ENCODE measurements around the gene ZNF592.
"Not testable (repeated sequence)": the region's sequence is repeated elsewhere in the genome, so short reads cannot be mapped to it uniquely, and the experiment has no call there.

The ZNF592 gene

DNA sequence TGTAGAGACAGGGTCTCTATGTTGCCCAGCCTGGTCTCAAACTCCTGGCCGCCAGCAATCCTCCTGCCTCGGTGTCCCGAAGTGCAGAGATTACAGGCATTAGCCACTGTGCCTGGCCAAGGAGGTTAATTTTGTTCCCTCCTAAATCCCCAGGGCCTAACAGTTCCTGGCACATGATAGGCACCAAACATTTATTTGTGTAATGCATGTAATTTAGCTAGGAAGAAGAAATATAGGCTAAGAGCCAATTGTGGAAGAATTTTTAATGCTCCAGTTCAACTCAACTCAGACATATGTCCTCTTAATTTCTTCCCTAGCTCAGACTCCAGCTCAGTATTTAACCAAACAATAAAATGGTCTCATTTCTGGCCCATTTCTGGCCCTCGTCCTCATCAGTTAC, 7.7 kb upstream of the ZNF592 start:
- in situ Hi-C loops (cut with HindIII; ENCODE audit: low sequenced_read_pairs): no loop called here

DNA sequence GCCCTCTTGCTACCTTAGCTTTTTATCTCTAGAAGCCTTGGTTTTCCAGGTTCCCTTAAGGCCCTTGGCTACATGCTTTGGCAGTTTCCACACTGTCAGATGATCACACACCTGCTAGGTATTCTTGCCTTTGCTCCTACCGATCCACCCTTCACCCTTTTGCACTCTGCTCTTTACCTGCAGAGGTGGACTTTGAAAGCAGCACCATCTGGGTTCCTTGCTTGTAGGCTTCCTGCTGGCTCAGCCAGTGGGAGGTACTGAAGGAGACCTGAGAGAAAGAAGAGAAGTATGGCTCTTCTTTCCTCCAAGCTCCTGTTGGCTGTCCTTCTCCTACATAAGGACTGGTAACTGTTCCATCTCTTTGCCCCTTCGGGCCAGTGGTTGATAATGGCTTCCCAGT, 7.3 kb upstream of the ZNF592 start:
- in situ Hi-C loops (cut with HindIII; ENCODE audit: low sequenced_read_pairs): no loop called here

DNA sequence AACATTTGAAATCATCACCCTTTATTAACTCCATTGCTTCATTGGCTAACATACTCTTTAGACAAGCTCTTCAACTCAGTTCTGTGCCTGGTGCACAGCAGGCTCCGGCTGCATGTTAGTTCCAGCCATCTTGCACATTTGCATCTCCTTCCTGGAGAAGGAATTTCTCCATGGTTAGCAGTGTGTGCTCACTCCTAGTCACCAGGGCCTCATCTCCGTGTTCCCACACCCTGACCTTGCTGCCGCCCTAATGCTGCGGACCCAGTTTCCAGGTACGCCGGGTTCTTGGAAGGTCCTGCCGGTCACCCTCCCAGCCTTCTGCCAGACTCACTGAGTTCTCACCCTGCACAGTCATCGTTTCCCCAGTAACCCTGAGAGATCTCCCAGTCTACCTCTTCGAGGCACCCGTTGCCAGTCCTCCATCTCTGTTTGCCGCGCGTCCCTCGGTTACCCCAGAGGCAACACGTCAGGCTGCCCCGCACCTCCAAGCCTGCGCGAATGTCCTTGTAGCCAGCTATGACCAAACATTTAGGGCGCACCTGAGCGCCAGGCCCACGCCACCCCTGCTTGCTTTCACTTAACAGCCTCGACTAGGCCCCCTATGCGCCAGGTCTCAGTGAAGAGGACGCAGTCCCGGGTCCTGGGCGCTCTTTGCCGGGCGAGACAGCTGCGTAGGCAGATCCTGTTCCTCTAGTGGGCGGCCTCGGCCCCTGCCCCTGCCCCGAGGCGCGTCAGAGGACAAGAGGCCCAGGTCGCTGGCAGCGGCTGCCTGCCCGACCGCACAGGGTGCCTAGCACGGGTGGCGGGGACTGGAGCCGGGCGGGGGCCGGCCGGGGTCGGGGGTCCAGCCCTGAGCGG, 747 bp upstream of the ZNF592 start:
- in situ Hi-C loops (cut with HindIII; ENCODE audit: low sequenced_read_pairs): no loop called here

DNA sequence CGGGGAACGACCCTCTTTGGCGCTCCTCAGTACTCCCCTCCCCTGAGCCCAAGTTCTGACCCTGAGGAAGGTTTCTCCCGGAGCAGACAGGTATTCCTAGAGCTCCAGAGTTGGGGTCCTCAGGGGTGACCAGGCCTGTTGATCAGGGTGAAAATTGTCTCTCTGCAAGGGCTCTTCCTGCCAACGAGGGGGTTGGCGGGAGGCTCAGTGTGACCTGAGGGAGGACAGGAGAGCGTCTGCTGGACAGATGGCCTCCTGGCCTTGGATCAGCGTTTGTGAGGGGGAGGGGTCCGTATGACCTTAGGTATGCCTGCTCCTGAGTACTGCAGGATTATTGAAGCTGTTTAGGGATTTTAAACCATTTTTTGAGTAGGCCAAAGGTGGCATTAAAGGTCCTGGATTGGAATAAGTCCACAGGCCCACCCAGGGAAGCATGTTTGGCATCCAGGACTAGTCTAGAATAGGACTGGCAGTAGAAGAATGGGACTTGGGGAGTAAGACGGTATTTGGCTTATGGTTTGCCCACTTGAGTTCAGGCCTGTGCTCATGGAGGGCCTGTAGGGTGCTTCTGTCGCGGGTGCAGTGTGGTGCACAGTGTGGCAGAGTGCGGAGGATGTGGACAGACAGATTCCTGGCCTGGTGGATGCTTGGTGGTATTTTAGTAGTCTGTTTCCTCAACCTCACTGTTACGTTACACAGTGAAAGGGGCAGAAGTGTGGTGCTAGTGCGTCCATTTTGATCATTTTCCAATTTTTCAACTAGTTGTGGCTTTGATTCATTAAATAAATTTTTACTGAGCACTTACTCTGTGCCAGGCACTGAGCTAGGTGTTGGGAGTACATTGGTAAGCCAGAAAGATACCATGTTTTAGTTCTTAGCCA, 959 bp downstream of the ZNF592 start:
- in situ Hi-C loops (cut with HindIII; ENCODE audit: low sequenced_read_pairs): no loop called here

DNA sequence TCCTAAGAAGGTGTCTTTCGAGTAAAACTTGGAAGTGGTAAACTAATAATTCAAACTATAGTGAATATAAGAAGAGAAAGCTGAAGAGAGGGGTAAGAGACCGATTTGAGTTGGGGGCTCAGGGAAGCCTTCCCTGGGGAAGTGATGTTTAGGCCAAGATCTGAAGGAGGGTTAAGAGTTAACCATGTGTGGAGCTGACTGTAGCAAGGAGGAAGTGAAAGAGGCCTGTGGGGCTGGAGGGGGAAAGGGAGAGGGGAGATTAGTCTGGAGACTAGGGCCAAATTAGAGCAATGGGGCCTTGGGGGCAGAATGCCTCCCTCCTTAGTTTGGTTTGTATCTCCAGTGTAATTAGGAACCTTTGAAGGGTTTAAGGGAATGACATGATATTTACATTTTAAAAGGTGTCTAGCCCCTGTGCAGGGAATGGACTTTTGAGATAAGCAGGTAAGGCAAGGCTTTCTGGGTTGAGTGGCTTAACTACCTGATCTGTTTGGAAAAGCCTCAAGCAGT, 2.2 kb downstream of the ZNF592 start:
- in situ Hi-C loops (cut with HindIII; ENCODE audit: low sequenced_read_pairs): no loop called here

DNA sequence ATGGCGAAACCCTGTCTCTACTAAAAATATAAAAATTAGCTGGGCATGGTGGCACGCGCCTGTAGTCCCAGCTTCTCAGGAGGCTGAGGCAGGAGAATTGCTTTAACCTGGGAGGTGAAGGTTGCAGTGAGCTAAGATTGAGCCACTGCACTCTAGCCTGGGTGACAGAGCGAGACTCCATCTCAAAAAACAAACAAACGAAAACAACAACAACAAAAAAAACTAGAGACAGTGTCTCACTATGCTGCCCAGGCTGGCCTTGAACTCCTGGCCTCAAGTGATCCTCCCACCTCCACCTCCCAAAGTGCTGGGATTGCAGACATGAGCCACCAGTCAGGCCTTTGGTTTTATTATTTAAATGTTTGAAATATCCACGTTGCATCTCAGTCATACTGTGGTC, 3.3 kb downstream of the ZNF592 start:
- in situ Hi-C loops (cut with HindIII; ENCODE audit: low sequenced_read_pairs): not testable (repeated sequence)

DNA sequence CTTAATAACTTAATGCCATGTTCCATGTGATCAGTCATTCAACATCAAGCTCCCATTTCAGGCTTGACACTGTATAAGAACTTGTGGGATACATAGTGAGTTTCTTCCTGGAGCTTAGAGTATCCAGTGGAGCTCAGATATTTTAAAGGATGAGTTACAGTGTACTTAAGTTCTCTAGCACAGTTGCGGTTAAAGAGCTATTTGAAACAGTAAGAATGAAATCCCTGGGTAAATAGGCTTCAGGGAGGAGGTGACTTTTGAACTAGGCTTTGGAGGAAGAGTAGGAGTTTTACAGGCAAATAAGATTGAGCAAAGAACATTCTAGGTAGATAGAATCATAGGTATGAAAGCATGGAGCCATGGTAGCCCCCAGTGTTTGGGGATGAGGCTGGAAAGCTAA, 3.8 kb downstream of the ZNF592 start:
- in situ Hi-C loops (cut with HindIII; ENCODE audit: low sequenced_read_pairs): no loop called here

DNA sequence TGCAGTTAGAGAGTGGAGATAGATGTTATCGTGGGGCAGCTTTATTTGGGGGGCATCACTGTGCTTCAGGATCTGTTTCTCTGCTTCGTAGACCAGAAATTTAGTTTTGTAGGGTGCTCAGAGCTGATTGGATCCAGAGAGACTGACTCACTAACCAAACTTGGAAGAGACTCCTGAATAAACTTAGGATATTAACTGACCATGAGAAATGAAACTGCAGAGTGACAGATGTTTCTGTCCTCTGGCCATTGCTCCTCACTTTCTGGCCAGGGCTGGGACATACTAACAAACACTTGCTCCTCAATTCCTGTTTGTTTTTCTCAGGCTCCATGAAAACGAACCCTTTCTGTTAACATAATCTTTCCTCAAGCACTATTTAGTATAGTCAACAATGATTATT, 4.3 kb downstream of the ZNF592 start:
- in situ Hi-C loops (cut with HindIII; ENCODE audit: low sequenced_read_pairs): no loop called here

DNA sequence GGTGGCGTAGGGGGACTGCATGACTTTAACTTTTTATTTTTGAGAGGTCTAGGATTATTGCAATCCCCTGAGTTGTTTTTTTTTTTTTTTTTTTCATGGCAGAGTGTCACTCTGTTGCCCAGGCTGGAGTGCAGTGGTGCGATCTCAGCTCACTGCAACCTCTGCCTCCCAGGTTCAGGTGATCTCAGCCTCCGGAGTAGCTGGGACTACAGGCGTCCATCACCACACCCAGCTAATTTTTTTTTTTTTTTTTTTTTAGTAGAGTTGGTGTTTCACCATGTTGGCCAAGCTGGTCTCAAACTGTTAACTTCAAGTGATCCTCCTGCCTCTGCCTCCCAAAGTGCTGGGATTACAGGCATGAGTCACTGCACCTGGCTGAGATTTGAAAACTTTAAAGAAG, 6.5 kb downstream of the ZNF592 start:
- in situ Hi-C loops (cut with HindIII; ENCODE audit: low sequenced_read_pairs): not testable (repeated sequence)

DNA sequence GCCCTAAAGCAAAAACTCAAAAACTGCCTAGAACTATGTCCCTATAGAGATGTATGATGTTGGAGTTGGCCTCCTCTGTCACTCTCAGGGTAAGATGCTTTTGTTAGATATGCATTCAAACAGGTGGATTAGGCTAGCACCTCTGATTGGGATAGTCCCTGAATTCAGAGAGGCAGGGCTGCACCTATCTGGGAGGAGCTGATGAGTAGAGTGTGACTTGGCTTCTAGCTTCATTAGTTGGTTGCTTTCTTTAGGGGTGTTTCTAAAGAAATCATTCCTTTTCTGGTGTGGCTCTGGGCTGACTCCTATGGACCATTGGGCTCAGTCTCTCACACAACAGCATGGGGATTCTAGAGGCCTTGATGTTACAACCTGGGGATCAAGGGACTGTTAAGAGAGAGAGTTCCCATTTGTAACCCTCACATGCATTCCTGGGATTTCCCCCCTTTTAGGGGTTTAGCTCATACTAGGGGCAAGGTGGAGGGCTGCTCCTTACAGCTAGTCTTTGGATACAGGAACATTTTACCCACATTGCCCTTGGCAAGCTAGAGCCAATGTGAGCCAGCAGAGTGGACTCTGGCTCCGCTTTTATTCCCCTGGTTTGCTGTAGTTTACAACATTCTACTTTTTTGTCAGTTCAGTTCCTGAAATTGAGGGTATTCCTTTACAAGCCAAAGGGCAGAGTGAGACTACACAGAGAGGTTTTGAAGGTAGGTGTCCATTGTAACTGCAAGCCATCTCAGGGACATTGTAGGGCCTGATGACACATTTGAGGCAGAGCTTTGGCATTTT, 7.5 kb downstream of the ZNF592 start:
- in situ Hi-C loops (cut with HindIII; ENCODE audit: low sequenced_read_pairs): no loop called here

DNA sequence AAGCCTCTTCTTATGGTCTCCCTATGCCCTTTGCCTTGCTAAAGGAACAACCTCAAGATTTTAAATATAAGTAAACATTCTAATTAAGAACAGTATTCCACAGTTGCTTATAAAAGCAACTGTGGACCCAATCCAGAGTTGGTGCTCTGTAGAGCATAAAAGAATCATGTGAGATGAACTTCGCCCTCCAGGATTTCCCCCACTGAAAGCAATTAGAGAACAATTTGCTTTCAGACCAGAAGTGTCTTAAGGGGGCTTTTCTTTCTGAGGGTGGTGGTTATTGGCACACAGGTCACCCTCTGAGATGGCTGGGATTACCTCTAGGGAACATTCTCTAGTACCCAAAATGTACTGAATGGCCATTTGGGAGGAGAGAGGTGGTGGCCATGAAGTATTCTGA, 10.6 kb downstream of the ZNF592 start:
- in situ Hi-C loops (cut with HindIII; ENCODE audit: low sequenced_read_pairs): no loop called here

DNA sequence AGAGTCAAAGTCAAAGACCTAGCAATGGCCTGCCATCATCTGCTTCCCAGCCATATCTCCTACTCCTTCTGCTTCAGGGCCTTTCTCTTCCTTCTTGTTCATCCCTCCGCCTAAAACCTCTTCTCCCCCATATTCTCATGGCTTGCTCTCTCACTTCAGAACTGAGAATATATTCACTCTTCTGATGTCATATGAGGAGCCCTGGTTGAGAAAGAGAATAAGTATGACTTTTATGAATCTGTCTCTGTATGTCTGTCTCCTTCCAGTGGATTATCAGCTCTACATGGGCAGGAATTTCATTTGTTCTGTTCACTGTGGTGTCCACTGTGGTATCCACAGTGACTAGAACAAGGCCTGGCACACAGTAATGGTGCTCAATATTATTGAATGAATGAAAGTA, 11.8 kb downstream of the ZNF592 start:
- in situ Hi-C loops (cut with HindIII; ENCODE audit: low sequenced_read_pairs): no loop called here

DNA sequence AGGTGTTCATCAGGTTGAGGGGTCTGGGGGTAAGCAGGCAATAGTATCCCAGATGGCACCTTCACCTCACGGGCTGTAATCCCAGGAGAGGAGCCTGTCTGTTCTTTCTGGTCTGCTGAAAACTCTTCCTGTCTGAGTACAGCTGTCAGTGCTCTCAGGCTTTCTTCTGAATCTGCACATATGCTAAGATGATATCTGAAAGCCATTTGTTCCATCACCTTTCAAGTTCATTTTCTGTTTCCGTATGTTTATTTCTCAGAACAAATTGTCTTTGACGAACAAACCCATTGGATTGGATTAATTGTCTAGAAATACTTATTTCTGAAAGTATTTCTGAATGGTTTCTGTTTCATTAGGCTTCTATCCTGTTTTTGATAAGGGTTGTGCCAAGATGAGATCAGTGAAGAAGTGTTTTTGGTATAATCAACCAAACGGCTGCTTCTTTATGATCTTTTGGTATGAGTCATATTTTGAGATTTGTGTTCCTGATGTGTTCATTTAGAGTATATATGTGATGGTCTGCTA, 13.3 kb downstream of the ZNF592 start:
- in situ Hi-C loops (cut with HindIII; ENCODE audit: low sequenced_read_pairs): no loop called here

DNA sequence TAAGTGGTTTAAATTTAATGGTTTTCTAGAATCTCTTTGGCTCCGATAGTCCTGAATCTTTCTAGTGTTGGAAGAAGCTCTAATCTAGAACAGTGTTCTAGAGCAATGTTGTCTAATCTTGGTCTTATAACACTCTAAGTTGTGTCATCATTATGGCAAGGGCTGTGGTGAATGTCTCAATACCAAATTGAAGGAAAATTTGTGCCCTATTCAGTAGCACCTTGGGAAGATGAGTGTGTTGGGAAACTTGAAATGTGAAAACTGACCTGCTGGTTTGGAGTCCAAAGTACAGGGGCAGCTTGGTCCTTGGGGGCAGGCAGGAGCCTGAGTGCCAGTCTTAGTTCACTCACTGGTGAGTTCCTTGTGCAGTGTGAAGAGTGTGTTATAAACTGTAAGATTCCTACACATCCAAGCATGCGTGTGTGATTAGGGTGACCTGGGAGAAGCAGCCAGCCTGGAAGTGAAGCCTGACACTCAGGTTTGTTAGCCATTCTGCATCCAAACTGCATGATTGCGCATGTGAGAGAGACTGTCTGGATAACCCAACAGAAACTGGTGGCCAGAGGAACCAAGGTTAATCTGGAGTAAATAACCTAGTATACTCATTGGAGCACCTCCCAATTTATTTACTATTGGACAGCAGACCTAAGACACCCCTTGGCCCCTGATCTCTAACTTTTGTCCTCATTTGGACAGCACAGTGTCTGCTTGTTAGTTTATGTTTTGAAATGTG, 14.6 kb downstream of the ZNF592 start:
- in situ Hi-C loops (cut with HindIII; ENCODE audit: low sequenced_read_pairs): no loop called here

DNA sequence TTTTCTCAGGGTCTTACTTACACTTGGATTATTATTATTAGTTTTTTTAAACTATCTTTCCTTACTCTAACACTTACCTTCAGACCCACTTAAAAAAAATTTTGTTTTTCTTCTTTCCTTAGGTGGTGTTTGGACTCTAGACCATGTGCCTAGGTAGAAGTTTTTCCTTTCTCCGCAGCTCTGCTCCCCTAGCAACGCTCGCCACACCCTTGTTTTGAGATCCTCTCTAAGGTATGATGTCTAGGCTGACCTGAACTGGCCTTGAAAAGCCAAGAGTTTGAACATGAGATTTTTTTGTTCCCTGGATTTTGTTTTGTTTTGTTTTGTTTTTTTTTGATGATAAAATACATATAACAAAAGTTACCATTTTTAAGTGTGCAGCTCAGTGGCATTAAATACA, 16.2 kb downstream of the ZNF592 start:
- in situ Hi-C loops (cut with HindIII; ENCODE audit: low sequenced_read_pairs): no loop called here

DNA sequence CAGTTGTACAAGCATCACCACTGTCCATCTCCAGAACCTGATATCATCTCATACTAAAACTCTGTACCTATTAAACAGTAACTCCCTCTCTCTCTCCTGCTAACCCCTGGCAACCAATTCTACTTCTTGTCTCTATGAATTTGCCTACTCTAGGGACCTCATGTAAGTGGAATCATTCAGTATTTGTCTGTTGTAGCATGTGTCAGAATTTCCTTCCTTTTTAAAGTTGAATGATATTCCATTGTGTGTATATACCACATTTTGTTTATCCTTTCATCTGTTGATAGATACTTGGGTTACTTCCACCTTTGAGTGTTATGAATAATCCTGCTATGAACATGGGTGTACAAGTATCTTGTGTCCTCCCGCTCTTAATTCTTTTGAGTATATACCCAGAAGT, 16.6 kb downstream of the ZNF592 start:
- in situ Hi-C loops (cut with HindIII; ENCODE audit: low sequenced_read_pairs): no loop called here

DNA sequence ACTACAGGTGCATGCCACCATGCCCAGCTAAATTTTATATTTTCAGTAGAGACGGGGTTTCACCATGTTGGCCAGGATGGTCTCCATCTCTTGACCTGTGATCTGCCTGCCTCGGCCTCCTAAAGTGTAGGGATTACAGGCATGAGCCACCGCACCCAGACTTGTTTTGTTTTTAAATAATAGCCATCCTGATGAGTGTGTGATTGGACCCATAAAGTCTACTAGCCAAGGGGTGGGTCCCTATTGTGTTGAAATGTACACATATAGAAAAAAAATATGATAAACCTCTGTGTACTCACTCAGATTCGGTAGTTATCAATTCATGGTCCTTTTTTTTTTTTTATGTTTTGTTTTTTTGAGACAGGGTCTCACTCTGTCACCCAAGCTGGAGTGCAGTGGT, 17.3 kb downstream of the ZNF592 start:
- in situ Hi-C loops (cut with HindIII; ENCODE audit: low sequenced_read_pairs): no loop called here

DNA sequence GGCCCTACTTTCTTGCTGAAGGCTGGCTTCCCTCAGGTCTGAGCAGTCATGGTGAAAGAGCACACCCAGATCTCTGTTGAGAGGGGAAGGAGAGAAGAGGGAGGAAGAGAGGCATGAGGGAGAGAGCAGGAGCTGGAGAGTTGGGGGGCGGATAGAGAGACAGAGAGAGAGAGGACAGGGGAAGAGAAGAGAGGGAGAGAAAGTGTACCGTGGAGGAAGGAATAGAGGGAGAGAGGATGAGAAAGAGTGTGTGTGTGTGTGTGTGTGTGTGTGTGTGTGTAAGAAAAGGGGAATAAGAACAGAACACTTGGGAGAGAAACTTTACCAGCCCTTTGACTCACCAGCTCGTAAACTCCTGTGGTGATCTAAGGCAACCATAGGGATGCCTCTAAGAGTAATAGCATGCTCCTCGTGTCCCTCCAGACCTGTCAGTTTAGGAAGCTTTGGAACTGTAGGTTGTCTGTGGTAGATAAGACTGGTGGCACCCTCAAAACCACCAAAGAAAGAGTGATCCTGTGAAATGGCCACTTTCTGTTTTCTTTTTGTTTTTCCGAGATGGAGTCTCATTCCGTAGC, 18.2 kb downstream of the ZNF592 start:
- in situ Hi-C loops (cut with HindIII; ENCODE audit: low sequenced_read_pairs): no loop called here

DNA sequence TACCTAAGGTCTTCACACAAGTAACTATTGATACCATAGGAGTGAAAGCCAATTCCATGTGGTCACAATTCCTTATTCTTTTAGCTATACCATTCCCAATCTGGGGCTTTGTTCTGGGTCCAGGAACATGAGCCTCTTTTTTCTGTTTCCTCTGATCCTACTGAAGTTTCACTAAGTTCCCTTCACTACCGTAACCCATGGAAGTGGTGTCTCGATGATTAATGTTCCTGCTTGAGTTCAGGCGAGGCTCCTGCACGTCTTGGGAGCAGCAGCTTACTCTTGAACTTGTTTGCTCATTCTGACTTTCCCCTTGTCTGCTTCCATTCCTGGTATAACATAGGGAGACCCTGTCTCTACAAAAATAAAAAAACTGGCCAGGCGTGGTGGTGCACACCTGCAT, 23.6 kb downstream of the ZNF592 start:
- in situ Hi-C loops (cut with HindIII; ENCODE audit: low sequenced_read_pairs): no loop called here

DNA sequence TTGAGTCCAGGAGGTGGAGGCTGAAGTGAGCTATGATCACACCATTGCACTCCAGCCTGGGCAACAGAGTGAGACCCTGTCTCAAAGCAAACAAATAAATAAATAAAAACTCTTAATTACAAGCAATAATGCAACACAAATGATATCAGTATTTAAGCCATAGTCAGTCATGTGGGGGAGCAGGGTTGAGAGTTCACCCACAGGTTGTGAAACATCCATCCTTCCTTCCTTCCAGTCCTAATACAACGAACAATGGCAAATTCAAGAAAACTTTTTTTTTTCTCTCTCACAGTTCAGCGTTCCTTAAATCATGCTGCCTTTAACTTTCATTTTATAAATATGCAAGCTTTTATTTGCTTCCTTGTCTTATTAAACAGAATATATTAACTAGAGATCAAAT, 24.1 kb downstream of the ZNF592 start:
- in situ Hi-C loops (cut with HindIII; ENCODE audit: low sequenced_read_pairs): no loop called here

Measured in DLD1 (cell line).